Neural progenitor cell (in vitro differentiated cells): Measurements from ENCODE around the gene RNF125. TPM values are rescaled to one million over a fixed set of nuclear protein-coding genes. Genes with fewer than 3 reads are reported as not detected.

Experiments
- DNase-seq: peaks from one replicate; pipeline ENCODE4 v3.0.0-alpha.2; 2016; ENCODE audit warnings: low spot score
- H2AFZ ChIP-seq: fragments of 200-600 bp; sonication (generic); replicated peaks from 2 replicates; pipeline ENCODE4 v1.6.1; 2016; ENCODE audit warnings: antibody characterized with exemption
- H3F3A ChIP-seq: fragments of 200-600 bp; sonication (generic); 2 replicates; pipeline ENCODE4 v1.6.1; 2016; ENCODE audit warnings: antibody characterized with exemption, low read depth
- H3K27ac ChIP-seq: fragments of 200-600 bp; sonication (generic); 2 replicates; pipeline ENCODE4 v1.5.1; 2016; ENCODE audit warnings: mild to moderate bottlenecking
- H3K27me3 ChIP-seq: fragments of 200-600 bp; sonication (generic); 2 replicates; pipeline ENCODE4 v1.6.1; 2016; ENCODE audit warnings: mild to moderate bottlenecking, moderate library complexity
- H3K36me3 ChIP-seq: fragments of 200-600 bp; sonication (generic); 2 replicates; pipeline ENCODE4 v1.5.1; 2016
- H3K4me1 ChIP-seq: fragments of 200-600 bp; sonication (generic); 2 replicates; pipeline ENCODE4 v1.6.1; 2016; ENCODE audit warnings: mixed run types
- H3K4me2 ChIP-seq: fragments of 200-600 bp; sonication (generic); 2 replicates; pipeline ENCODE4 v1.6.1; 2016
- H3K4me3 ChIP-seq: fragments of 200-600 bp; sonication (generic); 2 replicates; pipeline ENCODE4 v1.5.1; 2016
- H3K79me2 ChIP-seq: fragments of 200-600 bp; sonication (generic); 2 replicates; pipeline ENCODE4 v1.6.1; 2016; ENCODE audit warnings: low read depth
- H3K9ac ChIP-seq: fragments of 200-600 bp; sonication (generic); 2 replicates; pipeline ENCODE4 v1.6.1; 2016
- H3K9me3 ChIP-seq: fragments of 200-600 bp; sonication (generic); 2 replicates; pipeline ENCODE4 v1.5.1; 2016; ENCODE audit warnings: low read depth
- H4K20me1 ChIP-seq: fragments of 200-600 bp; sonication (generic); 2 replicates; pipeline ENCODE4 v1.6.1; 2016; ENCODE audit warnings: low read depth
- H3K27ac Mint-ChIP-seq: 3 replicates; pipeline ENCODE4 v1.8.0; 2021; ENCODE audit warnings: mixed read lengths
- H3K27me3 Mint-ChIP-seq: 2 replicates; pipeline ENCODE4 v1.8.0; 2022; ENCODE audit warnings: low read depth, mild to moderate bottlenecking, inconsistent platforms, moderate library complexity, mixed read lengths; ENCODE audit not compliant: insufficient read depth
- H3K36me3 Mint-ChIP-seq: 3 replicates; pipeline ENCODE4 v1.8.0; 2021; ENCODE audit warnings: mixed read lengths
- H3K4me1 Mint-ChIP-seq: 3 replicates; pipeline ENCODE4 v1.8.0; 2021; ENCODE audit warnings: mixed read lengths
- H3K4me3 Mint-ChIP-seq: 3 replicates; pipeline ENCODE4 v1.8.0; 2021; ENCODE audit warnings: mild to moderate bottlenecking, moderate library complexity, mixed read lengths
- H3K9me3 Mint-ChIP-seq: 3 replicates; pipeline ENCODE4 v1.8.0; 2020; ENCODE audit warnings: mixed read lengths
- EZH2 ChIP-seq: fragments of 200-600 bp; sonication (generic); IDR thresholded peaks from 2 replicates; pipeline ENCODE4 v1.6.1; 2017; ENCODE audit warnings: antibody characterized with exemption, mild to moderate bottlenecking, moderate library complexity
- EZH2phosphoT487 ChIP-seq: fragments of 200-600 bp; sonication (generic); IDR thresholded peaks from 2 replicates; pipeline ENCODE4 v1.6.1; 2017; ENCODE audit warnings: antibody characterized with exemption
- total RNA-seq: library from RNA; depleted of rRNA; stranded (reverse); fragments of >200 nt; gene quantifications from 2 replicates; pipeline ENCODE4 v1.2.3, GENCODE V29; 2015; ENCODE audit warnings: low replicate concordance
- TF ChIP-seq, protein P1 (sequence below): fragments of 200-600 bp; sonication (generic); IDR thresholded peaks from 2 replicates; pipeline ENCODE4 v1.5.1; 2017; ENCODE audit warnings: antibody characterized with exemption, mild to moderate bottlenecking

RNF125 gene
- total RNA-seq, 1 donor from 2014 or later = 10.2 TPM

- H3F3A ChIP-seq = peaks cover 28% of the 10 kb centered on the region
- H3K27ac ChIP-seq = no peak overlapping the region
- Mint-ChIP-seq H3K4me3 (peak overlapping the region; percentile 95), H3K27ac (peak overlapping the region; percentile 86), H3K9me3 (no peaks in the 10 kb centered on the region), H3K4me1 (peaks cover 25% of the 10 kb centered on the region), H3K36me3 (peaks cover 24% of the 10 kb centered on the region), H3K27me3 (peaks cover 4% of the 10 kb centered on the region)
- H2AFZ ChIP-seq = peak overlapping the region; percentile 40
- peak overlapping the region; percentile 61 for H3K9ac ChIP-seq
- H3K9me3 ChIP-seq = no peaks in the 10 kb centered on the region
- H3K4me2 ChIP-seq = peak overlapping the region; percentile 92
- H3K27me3 ChIP-seq = no peaks in the 10 kb centered on the region
- peaks cover 59% of the 10 kb centered on the region for H3K79me2 ChIP-seq
- H3K36me3 ChIP-seq = no peaks in the 10 kb centered on the region
- peak overlapping the region; percentile 61 for H3K4me3 ChIP-seq
- DNase-seq = no peak
- TF ChIP-seq EZH2phosphoT487 (no peak), EZH2 (no peak)
- TF ChIP-seq, protein P1, sequence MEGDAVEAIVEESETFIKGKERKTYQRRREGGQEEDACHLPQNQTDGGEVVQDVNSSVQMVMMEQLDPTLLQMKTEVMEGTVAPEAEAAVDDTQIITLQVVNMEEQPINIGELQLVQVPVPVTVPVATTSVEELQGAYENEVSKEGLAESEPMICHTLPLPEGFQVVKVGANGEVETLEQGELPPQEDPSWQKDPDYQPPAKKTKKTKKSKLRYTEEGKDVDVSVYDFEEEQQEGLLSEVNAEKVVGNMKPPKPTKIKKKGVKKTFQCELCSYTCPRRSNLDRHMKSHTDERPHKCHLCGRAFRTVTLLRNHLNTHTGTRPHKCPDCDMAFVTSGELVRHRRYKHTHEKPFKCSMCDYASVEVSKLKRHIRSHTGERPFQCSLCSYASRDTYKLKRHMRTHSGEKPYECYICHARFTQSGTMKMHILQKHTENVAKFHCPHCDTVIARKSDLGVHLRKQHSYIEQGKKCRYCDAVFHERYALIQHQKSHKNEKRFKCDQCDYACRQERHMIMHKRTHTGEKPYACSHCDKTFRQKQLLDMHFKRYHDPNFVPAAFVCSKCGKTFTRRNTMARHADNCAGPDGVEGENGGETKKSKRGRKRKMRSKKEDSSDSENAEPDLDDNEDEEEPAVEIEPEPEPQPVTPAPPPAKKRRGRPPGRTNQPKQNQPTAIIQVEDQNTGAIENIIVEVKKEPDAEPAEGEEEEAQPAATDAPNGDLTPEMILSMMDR = no peak
- H4K20me1 ChIP-seq = peaks cover 39% of the 10 kb centered on the region
- H3K4me1 ChIP-seq = peaks cover 14% of the 10 kb centered on the region
Measured at GRCh38 chr18:32093523-32093922, 74.9 kb downstream of the RNF125 start.

DNA sequence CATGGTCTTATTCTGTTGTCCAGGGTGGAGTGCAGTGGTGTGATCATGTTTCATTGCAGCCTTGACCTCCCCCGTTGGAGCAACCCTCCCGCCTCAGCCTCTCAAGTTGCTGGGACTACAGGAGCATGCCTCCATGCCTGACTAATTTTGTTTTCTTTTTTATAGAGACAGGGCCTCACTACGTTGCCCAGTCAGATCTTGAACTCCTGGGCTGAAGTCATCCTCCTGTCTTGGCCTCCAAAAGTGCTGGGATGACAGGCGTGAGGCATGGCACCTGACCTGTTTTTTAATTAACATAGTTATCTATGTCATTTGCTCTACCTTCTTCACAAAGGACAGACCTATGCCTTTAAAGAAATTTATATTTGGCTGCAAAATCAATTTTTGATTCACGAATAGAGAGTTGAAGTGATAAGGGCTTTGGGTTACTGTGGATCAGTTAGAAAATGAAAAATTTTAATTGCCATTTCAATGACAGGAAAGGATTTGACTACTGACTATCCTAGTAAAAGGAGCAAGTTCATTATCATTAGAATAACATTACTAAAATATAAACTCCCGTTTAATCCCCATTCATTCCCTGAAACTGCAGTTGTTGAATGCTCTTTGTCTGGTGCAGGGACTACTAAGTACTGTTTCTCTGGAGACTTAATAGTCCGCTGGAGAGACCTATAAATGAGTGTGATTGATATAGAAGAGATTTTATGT is 76.7 kb downstream of the RNF125 start:
- Histone ChIP-seq H3K9ac (no peak overlapping the region), H3K4me2 (no peak overlapping the region), H3K9me3 (no peaks in the 10 kb centered on the region), H3K4me1 (peaks cover 14% of the 10 kb centered on the region), H3K27me3 (no peaks in the 10 kb centered on the region), H3K4me3 (no peak overlapping the region), H3F3A (peaks cover 28% of the 10 kb centered on the region), H3K36me3 (no peaks in the 10 kb centered on the region), H2AFZ (no peak overlapping the region), H3K27ac (no peak overlapping the region), H4K20me1 (peaks cover 39% of the 10 kb centered on the region), H3K79me2 (peaks cover 78% of the 10 kb centered on the region)
- Mint-ChIP-seq H3K4me1 (peaks cover 25% of the 10 kb centered on the region), H3K9me3 (no peaks in the 10 kb centered on the region), H3K27ac (no peak overlapping the region), H3K36me3 (peaks cover 33% of the 10 kb centered on the region), H3K4me3 (no peak overlapping the region), H3K27me3 (peaks cover 2% of the 10 kb centered on the region)
- no peak for DNase-seq
- TF ChIP-seq EZH2 (no peak), EZH2phosphoT487 (no peak)
- TF ChIP-seq, protein P1 = no peak

DNA sequence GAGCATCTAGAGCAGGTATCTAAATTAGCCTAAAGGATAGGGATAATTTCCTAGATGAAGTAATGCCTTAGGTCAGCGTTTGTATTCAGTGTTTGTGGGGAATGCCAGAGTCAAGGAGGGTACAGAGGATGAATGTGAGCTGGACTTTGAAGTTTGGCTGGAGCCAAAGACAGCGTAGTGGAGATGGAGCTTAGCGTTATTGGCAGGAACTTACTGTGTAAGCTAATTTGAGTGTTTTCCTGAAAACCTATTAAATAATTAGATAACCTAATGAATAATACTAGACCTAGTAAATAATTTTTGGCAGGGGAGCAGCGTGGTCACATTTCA is 77.2 kb downstream of the RNF125 start:
- Mint-ChIP-seq H3K4me1 (peaks cover 25% of the 10 kb centered on the region), H3K36me3 (peaks cover 35% of the 10 kb centered on the region), H3K27ac (no peak overlapping the region), H3K4me3 (no peak overlapping the region), H3K27me3 (peaks cover 2% of the 10 kb centered on the region), H3K9me3 (peaks cover 2% of the 10 kb centered on the region)
- H3K4me1 ChIP-seq = peaks cover 14% of the 10 kb centered on the region
- no peak overlapping the region for H3K27ac ChIP-seq
- no peak overlapping the region for H3K9ac ChIP-seq
- no peak overlapping the region for H2AFZ ChIP-seq
- no peak overlapping the region for H3K4me2 ChIP-seq
- no peaks in the 10 kb centered on the region for H3K9me3 ChIP-seq
- DNase-seq = no peak
- H3F3A ChIP-seq = peaks cover 25% of the 10 kb centered on the region
- TF ChIP-seq EZH2 = no peak
- TF ChIP-seq EZH2phosphoT487 = no peak
- TF ChIP-seq, protein P1 = no peak
- H3K36me3 ChIP-seq = no peaks in the 10 kb centered on the region
- no peaks in the 10 kb centered on the region for H3K27me3 ChIP-seq
- no peak overlapping the region for H3K4me3 ChIP-seq
- H4K20me1 ChIP-seq = peaks cover 39% of the 10 kb centered on the region
- H3K79me2 ChIP-seq = peaks cover 83% of the 10 kb centered on the region
